ENCODE results near the gene SPATC1L. TPM values are rescaled to one million over a fixed set of nuclear protein-coding genes. Genes with fewer than 3 reads are reported as not detected.

Gene SPATC1L
- total RNA-seq, 2 donors from 2014 or later, result 4.4 to 9.6 TPM

DNA sequence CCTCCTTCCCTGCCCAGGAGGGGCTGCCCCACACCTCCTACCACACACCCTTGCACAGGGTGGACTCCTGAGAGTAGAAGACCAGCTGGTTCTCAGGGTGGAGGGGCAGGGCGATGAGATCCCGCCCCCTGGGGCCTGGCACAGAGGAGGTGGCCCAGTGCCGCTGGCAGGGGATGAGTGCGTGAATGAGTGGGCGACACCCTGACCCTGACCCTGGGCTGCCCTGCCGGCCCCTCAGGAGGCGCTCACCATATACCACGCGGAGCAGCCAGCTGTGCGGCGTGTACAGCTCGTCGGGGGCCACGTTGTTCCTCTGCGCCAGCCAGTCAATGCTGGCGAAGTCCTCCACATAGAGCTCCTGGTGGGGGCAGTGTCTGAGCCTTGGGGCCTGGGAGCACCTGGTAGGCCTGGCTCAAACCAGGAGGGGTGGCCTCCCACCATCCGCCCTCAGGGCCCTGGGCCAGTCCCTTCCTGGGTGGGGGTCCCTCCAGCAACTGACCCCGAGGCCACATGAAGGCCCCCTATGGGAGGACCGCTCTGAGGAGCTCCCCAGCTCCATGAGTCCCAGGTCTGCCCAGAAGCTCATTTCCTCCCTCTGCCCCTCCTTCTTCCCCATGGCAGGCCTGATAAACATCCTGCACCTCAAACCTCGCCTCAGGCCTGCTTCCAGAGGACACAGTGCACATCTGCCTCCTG, 31.3 kb upstream of the SPATC1L start:
- DNase-seq, result no peak
- Histone ChIP-seq H3K27ac (no peak overlapping the region), H3K36me3 (replicated peaks in 1 of 2; ENCODE audit: insufficient read depth in 1 of 2, low read depth in 2 of 2) (peaks cover 0 to under 1% of the 10 kb centered on the region in 2 donors), H3K4me3 (no peak overlapping the region), H3K9me3 (no peaks in the 10 kb centered on the region), H3K27me3 (no peaks in the 10 kb centered on the region), H3K4me1 (no peaks in the 10 kb centered on the region)
- intact Hi-C loops (cut with DNase I), result no loop called here
- TF ChIP-seq, protein P1, sequence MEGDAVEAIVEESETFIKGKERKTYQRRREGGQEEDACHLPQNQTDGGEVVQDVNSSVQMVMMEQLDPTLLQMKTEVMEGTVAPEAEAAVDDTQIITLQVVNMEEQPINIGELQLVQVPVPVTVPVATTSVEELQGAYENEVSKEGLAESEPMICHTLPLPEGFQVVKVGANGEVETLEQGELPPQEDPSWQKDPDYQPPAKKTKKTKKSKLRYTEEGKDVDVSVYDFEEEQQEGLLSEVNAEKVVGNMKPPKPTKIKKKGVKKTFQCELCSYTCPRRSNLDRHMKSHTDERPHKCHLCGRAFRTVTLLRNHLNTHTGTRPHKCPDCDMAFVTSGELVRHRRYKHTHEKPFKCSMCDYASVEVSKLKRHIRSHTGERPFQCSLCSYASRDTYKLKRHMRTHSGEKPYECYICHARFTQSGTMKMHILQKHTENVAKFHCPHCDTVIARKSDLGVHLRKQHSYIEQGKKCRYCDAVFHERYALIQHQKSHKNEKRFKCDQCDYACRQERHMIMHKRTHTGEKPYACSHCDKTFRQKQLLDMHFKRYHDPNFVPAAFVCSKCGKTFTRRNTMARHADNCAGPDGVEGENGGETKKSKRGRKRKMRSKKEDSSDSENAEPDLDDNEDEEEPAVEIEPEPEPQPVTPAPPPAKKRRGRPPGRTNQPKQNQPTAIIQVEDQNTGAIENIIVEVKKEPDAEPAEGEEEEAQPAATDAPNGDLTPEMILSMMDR (IDR thresholded peaks at IDR 0.05), result no peak
- TF ChIP-seq POLR2A (IDR thresholded peaks at IDR 0.05), result no peak
- WGBS, 2 donors, result 85 to 95% methylated on average over 3 to 20 of the region's 20 CpGs
- no peak for ATAC-seq

DNA sequence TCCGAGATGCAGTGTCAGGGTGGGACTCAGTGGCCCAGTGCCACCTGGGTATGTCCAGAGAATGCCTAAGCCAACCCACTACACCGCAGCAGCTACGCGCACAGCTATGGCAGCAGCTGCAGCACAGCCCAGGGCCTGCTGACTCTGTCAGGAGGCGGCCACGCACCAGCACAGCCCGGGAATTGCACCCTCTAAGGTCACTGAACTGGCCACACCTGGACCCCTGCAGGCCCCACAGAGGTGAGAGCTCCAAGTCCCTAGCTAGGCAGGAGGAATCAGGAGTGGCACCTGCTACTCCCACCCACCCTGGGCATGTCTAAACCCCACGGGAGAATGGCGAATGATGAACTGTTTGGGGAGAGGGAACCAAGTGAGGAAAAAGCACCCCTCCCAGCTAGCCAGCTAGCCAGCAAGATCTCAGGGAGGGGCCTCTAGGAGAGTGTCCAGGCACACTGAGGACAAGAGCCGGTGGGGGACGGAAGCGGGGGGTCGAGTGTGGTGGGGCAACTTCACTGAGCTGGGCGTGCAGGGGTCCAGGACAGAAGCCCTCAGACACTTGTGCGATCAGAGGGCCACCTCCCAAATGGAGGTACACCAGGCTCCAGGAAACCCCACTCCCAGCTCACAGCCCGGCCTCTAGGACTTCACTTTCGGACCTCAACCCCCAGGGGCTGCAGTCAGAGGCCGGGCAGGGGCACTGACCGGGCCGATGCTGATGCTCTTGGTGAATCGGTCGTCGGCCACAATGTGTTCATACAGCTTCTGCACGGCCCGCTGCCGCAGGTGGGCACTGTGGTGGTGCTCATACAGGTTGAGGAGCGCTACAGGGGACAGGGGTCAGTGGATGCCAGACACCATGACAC, 30.4 kb upstream of the SPATC1L start:
- Histone ChIP-seq H3K4me3 (no peak overlapping the region), H3K9me3 (no peaks in the 10 kb centered on the region), H3K27me3 (no peaks in the 10 kb centered on the region), H3K4me1 (no peaks in the 10 kb centered on the region), H3K27ac (no peak overlapping the region), H3K36me3 (replicated peaks in 1 of 2; ENCODE audit: insufficient read depth in 1 of 2, low read depth in 2 of 2) (peaks cover 0 to 6% of the 10 kb centered on the region in 2 donors)
- no peak for DNase-seq
- 90% methylated on average over 19 to 27 of the region's 27 CpGs for WGBS, 2 donors
- intact Hi-C loops (cut with DNase I), result no loop called here
- TF ChIP-seq, protein P1 (IDR thresholded peaks at IDR 0.05), result no peak
- no peak for TF ChIP-seq POLR2A (IDR thresholded peaks at IDR 0.05)
- no peak for ATAC-seq

DNA sequence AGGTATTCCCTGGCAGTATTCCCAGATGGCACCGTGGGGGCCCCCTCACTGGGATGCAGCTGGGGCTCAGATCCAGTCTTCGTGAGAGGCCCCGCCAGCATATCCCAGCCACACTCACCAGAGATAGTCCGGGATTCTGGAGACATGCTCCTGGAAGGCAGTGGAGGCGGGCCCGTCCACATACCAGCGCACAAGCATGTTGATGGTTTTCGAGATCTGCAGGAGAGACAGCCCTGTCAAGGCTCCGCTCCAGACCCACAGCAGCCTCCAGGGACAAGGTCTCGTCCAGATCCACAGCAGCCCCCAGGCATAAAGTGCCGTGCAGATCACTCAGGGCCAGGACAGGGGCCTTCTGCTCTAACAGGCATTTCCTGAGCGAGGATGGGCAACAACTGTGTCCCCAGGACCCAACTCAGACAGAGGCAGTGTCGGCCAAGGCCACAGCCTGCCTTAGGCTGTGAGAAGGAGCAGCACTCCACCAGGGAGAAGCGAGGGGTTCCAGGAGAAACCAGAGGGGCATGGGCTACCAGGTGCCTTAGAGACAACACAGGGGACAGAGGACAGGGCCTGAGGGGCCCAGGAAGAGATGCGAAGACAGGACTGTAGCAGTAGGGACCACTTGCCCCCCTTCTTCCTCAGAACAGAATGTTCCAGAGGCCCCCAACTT, 29.5 kb upstream of the SPATC1L start:
- Histone ChIP-seq H3K27me3 (no peaks in the 10 kb centered on the region), H3K4me3 (no peak overlapping the region), H3K27ac (no peak overlapping the region), H3K9me3 (no peaks in the 10 kb centered on the region), H3K4me1 (no peaks in the 10 kb centered on the region), H3K36me3 (replicated peaks in 1 of 2; ENCODE audit: insufficient read depth in 1 of 2, low read depth in 2 of 2) (peaks cover 0 to 8% of the 10 kb centered on the region in 2 donors)
- WGBS, 2 donors, result 89 to 93% methylated on average over 7 to 15 of the region's 15 CpGs
- TF ChIP-seq, protein P1 (IDR thresholded peaks at IDR 0.05), result no peak
- no peak for TF ChIP-seq POLR2A (IDR thresholded peaks at IDR 0.05)
- peak in 1 of 4 donors; percentile 9 for DNase-seq
- no peak for ATAC-seq
- intact Hi-C loops (cut with DNase I), result no loop called here

DNA sequence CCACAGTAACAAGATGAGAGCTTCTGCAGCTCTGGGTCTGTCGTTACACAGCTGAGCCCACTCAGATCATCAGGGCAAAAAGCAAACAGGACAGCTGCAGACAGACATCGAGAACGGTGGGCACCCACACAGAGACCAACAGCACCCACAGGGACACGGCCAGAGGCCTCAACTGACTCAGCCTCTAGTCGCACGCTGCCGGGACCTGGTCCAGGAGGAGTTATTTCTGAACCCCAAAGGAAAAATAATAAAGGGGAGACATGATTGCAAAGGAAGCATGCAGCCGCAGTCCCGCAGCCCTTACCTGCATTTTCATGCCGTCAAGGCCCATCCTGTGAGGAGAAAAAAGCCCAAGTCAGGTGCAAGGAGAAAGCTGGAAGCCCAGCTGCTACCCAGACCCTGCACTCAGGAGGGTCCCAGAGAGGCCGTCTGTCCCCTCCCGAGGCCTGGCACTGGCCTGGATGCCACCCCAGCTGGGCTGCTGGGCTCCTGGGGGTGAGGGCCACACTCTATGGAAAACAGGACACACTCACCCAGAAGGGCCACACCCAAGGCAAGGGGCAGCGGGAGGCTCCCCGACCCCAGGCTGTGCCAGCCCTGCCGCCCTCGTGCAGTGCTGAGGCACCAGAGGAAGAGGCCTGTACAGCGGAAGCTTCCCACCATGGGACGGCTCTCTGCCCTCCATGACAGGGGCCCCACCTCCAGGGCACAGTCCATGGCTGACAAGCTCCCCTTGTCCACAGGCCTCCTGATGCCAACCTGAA, 28.6 kb upstream of the SPATC1L start:
- DNase-seq (no peak), ATAC-seq (no peak)
- Histone ChIP-seq H3K4me1 (no peaks in the 10 kb centered on the region), H3K9me3 (no peaks in the 10 kb centered on the region), H3K36me3 (replicated peaks in 1 of 2; ENCODE audit: insufficient read depth in 1 of 2, low read depth in 2 of 2) (peaks cover 0 to 8% of the 10 kb centered on the region in 2 donors), H3K27me3 (no peaks in the 10 kb centered on the region), H3K27ac (no peak overlapping the region), H3K4me3 (no peak overlapping the region)
- intact Hi-C loops (cut with DNase I), result no loop called here
- 91 to 92% methylated on average over 12 to 18 of the region's 18 CpGs for WGBS, 2 donors
- no peak for TF ChIP-seq POLR2A (IDR thresholded peaks at IDR 0.05)
- TF ChIP-seq, protein P1 (IDR thresholded peaks at IDR 0.05), result no peak
